GM12892 (cell line): ENCODE results near the gene PRORP.
"Not testable (repeated sequence)": the region's sequence is repeated elsewhere in the genome, so short reads cannot be mapped to it uniquely, and the experiment has no call there.

Source experiments
- POLR2A ChIP-seq: IDR thresholded peaks from 2 replicates; pipeline ENCODE4 v1.6.1; 2011; ENCODE audit warnings: low read depth, low read length, control low read depth
- POLR2AphosphoS5 ChIP-seq: IDR thresholded peaks from 2 replicates; pipeline ENCODE4 v1.6.1; 2011; ENCODE audit warnings: low read depth, low read length, control low read depth

- not testable (repeated sequence) for TF ChIP-seq POLR2A, POLR2AphosphoS5
These were observed 27.7 kb upstream of the PRORP start for GRCh38 chr14:35094645-35095044.
